Stimulated activated CD4-positive, alpha-beta T cell treated with anti-CD3 and anti-CD28 coated beads, Interleukin-15, amount 100 ng/mL, for 1 hour (primary cell): ENCODE results near the gene PHF24.
A peak's percentile ranks its signal among the peaks of the same experiment; 100 is the strongest.

Experiments used
- DNase-seq, 2 donors: peaks; one replicate each; pipeline ENCODE4 v3.0.0-alpha.2; 2020; ENCODE audit warnings: low read depth in 1 of 2, low spot score in 1 of 2

Gene PHF24

DNA sequence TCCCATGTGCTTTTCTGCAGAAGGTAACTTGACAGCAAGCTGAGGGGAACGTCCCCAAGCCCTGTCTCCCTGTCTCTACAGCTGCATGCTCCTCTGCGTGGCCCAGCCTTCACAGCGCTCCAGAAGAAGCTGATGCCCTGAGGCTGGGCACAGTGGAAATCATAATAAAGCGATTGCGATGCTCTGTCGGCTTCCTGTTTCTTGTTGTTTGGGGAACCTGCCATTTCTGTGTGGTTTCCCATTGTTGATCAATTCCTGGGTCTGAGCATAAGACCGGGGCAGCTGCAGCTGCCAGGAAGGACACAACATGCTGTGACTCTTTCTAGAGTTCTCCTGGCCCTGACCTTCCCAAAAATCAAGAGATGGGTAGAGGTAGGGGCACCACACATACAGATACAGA lies 24.3 kb downstream of the PHF24 start:
- no peak for DNase-seq

DNA sequence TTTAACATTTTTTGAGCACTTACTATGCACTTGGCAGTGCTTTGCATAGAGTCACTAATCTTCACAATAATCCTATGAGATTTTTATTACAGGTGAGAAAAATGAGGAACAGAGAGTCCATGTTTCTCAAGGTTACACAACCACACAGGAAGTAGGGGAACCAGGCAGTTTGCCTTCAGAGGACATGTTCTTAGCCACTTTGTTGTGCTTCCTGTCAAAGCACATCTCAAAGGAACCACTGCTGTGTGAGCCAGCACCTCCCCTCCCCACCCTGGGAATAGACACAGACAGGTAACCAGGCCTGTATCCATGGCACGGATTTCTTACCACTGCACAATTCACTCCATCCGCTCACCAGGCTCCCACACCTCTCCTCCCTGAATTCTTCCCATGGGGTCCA lies 25.1 kb downstream of the PHF24 start:
- DNase-seq: no peak

DNA sequence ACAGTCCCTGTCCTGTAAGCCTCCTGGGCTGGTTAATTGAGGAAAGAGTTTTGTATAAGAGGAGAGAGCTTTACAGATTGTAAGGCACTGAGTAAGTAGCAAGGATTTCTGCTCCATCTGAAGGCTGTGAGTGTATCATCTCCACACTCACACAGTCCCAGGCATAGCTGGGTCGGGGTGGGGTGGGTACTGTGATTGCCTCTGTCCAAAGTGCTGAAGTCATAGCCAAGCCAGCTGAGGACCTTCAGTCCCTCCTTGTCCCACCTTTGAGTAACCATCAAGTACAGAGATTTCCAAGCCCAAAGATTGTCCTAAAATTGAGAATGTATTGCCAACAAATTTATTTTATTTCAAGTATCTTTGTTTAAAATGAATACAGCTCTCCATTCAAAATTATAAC lies 26.0 kb downstream of the PHF24 start:
- DNase-seq: no peak

DNA sequence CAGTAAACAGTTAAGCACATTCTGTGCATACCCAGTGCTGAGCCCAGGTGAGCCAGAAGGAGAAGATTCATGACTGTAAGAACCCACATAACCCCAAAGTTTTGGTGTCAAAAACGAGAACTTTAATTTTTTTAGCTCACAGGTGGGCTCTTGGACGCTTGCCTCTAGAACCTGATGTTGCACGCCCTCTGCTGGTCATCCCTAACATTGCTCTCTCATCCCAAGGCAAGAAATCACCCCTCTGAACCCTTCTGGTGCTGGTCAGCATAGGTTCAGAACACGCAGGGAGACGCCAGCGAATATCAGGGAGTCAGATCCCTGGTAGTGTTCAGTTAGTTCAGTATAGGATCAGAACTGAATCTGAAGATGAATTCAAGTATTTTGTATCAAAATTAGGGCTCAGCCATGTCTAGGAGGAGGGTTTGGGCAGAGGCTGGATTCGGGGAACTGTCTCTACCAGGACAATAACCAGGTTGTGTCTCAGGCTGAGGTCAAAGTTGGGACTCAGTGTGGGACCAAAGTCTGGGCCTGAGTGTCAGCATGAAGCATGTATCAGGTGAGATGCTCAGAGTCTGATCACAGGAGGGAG lies 27.3 kb downstream of the PHF24 start:
- DNase-seq: no peak

DNA sequence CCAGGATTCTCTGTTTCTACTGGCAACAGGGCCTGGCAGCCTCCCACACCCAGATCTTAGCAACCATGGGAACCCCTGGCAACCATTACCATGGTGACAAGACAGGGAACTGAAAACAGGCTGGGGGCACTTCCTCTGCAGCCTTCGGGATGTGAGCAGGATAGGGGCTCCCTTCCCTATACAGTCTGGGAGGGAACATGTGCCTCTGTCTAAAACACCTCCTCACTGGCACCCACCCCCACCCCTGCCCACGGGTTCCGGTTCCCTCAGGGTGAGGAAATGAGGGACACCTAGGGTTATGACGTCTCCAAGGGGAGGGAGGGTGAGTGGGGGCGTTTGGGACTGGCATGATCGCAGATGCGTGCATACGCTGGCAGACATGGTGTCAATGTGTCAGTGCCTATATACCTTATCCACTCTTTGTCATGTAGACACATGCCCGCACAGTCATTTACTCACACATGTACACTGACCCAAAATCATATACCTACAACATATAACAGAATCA lies 28.5 kb downstream of the PHF24 start:
- DNase-seq: no peak

DNA sequence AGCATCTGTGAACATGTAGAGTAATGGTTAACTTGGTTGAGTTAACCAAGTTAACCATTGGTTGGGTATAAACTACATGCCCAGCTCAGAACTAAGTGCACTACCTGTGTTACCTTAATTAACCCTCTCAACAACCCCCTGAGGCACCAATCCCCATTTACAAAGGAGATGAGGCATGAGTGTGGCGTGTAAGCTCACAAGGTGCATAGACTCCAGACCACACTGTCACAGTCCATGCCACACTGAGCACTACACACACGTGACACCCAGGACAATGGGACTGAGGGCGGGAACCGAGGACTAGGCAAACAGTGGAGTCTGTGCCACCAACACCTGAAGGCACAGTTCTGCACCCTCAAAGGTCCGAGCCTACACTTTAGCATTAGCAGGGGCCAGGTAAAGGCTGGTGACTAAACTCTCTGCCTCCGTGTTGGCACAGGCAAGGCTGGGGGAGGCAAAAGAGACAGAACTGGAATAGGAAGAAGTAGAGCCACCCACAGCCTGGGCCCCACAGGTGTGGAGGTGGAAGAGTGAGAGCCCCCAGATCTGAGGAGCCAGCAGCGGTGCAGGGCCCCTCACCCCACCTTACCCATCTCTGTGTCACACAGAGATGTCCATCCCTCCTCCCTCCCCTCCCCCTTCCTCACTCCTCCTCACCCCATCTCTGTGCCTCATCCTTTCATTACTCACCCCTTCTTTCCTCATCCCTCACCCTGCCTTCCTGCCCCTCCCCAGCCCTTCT lies 29.2 kb downstream of the PHF24 start:
- no peak for DNase-seq

DNA sequence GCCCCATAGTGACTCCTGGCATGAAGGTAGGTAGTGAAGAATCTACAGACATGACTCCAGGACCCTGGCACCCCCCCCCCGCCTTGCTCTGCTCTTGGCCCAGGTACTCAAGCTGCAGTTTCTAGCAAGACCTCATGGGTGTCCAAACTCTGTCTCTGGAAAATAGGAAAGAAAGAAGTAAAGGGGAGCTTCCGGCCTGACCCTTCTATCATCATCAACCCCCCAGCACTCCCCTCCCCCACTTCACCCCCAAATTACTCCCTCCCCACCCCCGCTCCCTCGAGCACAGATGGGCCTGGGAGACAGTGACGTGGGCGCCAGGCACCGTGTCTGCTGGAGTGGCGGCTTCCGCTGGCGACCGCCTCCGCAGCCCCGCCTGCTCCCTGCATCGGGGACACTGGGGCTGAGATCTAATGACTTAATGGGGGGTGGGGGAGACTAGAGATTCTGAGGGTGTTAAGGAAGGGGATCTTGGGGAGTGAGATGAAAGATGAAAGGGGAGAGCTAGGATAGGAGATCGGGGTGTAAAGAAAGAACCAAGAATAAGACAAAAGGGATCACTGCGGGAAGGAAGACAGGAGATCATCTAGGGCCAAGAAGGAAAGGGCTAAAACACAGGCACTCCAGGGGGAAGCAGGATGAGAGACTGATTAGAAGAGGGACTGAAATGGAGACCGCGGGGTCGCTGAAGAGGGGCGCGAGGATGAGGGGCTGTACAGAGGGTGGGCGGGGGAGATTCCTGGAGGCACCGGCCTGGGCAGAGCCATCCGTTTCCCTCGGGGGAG lies 30.3 kb downstream of the PHF24 start:
- DNase-seq: peak in 1 of 2 donors; percentile 19

DNA sequence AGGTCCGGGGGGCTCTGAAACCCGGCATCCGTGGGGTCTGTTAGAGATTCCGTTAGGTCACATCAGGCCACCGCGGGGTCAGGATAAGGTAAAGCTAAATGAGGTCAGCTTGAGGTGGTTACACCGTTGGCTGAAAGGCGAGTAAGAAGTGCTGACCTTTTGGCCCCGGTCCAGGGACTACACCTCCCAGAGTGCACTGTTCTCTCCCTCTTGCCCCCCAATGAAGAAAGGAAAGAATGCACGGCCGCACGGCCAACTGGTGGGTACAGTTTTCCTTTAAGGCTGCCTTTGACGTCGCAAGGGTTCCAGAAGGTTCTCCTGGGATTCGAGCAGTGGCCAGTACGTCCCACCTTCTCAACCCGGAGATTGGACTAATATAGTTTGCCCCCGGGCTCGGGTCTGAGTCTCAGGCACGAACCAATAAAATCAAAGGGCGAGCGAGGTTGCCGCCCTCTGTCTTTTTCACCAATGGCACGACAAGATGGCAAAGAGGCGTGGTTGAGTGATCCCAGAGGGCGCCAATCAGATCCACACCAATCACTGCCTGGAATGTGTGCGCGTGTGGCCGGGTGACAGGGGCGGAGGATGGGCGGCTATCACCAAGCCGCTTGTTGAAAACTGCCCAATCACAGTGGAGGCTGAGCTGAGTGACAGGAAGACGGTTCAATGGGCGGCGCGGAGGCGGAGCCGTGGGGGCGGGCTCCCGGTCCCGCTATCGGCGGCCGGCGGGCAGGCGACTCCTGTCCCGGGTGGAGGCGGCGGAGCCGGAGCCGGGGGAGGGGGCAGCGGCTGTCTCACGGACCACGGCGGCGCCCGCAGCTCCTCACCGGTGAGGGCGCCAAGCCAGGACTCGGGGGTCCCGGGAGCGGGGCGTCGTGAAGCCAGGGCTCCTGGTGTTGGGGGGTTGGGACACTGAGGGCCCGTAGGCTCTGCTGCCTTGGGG lies 31.2 kb downstream of the PHF24 start, which contains the start of gene DNAJB5:
Gene DNAJB5, plus strand, starts transcription at position 743 of the 943 bp plus-strand sequence. CDS start 886 bp downstream, outside the sequence.
- DNase-seq: peak; percentile 93 to 94

DNA sequence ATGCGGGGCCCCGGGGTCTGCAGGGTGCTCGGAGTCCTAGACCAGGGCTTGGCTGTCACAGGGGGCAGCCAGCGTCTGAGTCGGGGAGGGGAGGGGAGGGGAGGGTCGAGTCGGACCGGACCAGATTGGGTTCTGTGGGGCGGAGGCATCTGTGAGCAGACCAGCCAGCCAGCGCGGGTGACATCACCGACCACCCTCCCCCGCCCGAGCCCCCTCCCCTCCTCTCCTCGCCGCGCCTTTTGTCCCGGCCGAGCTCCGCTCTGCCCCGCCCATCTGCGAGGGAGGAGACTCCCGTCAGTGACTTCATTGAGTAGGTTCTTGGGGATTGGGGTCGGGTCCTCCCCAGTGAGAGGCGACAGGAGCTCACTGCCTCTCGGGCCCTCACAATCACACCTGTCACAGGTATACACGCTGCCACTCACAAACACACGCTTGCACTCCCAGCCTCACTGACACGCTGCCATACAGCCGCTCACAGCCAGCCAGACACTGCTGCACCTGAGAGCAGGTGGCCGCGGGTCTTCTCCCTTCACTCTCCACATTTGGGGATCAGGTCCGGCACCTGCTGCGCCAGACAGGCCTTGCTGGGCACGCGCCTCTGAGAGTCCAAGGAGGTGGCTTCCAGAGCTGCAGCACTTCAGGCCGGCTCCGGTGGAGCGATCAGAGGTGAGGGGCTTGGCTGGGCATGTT lies 32.0 kb downstream of the PHF24 start:
- DNase-seq: no peak

DNA sequence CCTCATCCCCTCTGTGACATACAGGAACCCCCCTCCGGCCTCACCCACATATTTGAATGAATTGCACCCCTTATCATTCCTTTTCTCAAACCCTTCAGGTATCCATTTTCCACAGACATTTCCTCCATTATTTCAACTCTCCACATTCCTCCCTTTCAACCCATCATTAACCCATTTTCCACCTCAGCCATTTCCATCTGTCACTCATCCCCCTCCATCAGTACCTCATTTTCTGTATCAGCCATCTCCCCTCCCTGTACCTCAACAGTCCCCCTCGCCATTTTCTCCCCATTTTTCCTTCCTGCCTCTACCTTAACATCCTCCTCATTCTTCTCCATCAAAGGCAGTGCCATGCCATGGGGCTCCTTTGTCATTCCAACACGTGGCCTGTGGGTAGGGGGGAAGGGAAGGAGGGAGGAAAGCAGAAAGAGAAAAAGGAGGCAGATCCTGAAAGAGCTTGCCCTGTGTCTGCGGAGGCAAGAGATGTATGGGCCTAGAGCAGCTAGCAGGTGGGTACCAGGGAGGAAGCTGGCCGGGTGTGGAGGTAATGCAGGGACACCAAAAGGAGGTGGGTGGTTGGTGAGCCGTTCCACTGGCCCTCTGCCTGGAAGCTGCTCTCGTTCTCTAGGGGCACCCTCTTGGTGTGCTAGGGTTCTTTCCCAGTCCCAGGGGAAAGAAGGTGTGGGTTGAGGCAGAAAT lies 33.0 kb downstream of the PHF24 start:
- no peak for DNase-seq

DNA sequence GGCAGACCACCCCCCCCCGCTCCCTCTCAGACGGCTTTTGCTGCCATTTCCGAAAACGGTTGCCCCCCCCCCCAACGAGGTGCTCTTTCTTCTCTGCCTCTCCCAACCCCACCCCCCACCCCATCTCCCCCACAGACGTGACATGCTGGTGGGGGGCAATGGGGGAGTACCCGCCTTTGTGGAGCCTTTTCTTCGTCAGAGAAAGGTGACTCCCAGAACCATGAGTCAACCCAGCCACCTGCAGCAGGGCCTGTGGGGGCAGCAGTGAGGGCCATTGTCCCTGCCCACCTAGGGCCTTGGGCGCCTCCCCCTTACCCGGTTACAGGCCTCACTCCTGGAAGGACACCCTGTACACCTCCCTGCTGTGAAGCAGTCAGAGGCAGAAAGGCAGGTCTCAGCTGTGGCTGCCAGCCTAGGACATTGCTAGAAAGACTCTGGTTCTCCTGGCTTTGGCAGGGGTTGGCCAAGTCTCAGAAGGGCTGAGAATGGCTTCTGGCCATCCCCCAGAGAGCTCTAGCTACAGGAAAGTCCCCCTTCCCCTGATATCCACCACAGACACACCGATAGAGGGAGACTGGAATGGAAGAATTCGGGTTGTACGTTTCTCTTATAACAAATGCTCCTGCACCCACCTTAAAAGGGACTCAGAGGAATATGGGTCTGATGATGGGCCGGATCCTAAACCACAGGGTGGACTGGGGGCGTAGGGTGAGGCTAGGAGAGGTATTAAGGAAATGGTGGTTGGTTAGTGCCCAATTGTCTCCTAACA lies 33.7 kb downstream of the PHF24 start:
- DNase-seq: no peak

DNA sequence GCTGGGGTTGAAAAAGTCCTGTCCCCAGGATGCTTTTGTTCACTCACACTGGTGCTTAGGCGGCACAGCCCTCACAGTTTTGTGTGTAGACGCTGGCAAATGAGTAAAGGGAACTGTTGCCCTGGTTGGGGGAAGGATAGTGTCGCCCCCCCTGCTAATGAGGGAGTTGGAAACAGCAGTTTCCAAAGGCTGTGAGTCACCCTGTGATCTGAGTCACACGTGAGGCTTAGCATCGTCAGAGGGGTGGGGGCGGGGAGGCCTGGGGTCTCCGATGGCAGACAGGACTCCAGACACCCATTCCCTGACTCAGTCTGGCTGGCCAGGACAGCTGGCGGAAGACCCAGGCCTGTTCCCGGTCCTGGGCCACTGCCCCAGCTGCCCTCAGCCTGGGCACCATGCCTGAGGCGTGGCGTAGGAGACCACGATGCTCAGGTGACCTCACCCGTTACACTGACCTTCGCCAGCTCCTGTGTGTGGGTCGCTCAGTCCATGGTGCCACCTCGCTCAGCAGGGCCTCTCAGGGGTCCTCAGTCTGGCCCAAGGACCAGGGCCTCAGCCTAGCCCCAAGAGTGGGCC lies 34.4 kb downstream of the PHF24 start:
- DNase-seq: peak in 1 of 2 donors; percentile 44

DNA sequence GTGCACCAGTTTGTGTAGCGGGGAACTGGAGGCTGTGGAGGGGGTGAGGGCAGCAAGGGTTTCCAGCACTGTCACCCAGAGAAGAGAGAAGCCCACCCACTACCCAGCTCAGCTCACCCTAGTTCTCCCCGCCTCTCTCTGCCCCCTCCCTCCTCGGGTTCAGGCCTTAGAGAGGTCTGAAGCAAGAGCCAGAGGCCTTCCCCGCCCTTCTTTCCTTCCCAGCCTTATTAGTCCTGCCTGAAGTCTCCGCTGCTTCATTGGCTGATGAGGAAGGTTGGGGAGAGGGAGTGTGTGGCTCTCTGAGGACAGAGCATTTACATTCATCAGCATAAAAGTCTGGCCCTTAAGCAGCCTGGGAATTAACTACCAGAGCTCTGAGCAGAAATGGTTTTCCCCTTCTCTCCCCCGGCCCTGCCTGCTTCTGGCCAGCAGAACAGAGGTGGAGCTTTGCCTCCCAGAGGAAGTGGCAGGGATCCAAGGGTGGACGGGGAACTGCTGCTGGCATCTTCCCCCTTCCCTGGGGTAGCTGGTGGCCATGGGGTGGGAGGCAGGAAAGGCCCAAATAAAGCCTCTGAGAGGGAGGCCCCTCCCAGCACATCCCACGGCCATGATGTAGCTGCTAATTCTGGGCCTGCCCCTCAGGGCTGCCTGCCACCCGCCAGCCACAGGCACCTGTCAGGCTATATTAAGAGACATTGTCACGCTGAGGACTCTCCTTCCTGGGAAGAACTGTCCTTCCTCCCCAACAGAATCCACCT lies 35.6 kb downstream of the PHF24 start:
- DNase-seq: no peak

DNA sequence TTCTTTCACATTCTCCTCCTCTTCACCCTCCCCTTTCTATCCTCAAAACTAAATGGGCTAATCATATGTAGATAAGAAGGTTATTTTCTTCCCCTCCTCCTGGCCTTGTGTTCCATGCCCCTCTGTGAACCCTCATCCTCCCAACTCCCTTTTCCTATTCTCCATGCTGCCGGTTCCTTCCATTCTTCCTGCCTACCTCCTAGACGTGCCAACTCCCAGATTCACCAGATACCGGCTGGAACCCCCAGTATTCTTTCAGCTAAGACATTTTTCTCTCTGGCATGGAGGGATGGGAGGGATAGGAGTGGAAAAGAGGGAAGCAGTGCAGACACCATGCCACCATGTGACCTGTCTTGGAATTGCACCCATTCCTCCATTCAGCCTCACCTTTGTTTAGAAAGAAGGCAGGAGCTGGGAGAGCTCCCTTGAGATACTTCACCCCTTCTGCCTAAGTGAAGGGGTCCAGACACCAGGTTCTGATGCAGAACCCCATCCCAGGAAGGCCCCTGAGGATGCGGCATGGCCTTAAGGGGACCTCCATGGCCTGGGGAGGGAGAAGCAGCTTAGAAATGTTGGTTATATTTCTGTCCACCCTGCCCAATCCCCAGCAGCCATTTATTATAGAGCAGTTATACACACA lies 36.3 kb downstream of the PHF24 start:
- no peak for DNase-seq

DNA sequence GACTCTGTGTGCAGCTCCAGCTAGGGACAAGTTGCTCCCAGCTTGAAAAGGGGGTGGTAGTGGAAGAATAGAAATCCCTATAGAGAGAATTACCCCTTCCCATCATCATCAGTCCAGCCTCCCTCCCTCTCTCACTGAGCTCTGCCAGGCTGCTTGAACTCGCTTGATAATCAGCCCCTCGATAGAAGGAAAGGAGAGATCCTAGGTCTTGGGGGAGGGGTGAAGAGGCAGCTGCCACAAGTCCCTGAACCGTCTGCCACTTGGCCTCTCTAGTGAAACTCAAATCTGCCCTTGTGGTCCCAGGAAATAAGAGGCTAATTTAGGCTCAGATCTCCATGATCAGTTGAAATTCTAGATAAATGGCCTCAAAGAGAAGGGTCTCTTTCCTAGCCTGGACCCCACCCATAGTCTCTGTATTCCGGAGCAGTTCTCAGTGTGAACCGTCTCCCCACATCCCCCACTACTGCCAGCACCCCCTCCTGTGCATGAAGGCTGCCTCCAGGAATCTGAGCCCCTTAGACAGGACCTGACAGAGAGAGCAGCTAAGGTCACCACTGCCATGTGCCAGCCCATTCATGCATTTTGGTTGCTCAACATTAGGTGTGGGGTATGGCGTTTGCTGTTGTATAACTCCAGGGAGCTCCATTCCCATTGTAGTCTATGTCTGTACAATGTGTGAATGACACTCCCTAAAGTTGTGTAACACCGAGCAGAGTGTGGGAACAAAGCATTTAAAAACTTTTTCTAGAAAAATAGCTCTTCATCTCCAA lies 37.0 kb downstream of the PHF24 start:
- DNase-seq: no peak

DNA sequence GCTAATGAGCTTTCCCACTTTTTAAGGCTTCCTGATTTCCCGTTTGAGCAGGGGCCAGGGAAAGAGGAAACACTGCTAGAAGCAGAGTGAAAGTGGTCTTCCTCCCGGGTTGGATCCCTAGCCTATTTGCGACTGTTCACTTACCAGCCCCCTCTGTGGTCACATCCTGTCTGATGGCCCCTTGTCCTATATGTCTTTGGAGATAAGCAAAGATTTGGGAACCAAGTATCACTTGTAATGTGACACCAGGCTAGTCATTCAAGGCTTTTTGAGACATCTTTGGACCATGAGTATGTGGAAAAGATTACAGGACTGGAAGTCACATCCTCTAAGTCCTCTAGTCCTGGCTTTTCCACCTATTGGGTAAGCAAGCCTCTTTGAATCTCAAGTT lies 37.6 kb downstream of the PHF24 start:
- DNase-seq: no peak
